ENCODE results near the gene UBE2J2. TPM values are rescaled to one million over a fixed set of nuclear protein-coding genes. Genes with fewer than 3 reads are reported as not detected.

UBE2J2 gene
- total and polyA plus RNA-seq, 2 of the 13 experiments (the other 11 are each of a cell fraction or from before 2014, with no cell fraction given), result 25.4 to 29.4 TPM

DNA sequence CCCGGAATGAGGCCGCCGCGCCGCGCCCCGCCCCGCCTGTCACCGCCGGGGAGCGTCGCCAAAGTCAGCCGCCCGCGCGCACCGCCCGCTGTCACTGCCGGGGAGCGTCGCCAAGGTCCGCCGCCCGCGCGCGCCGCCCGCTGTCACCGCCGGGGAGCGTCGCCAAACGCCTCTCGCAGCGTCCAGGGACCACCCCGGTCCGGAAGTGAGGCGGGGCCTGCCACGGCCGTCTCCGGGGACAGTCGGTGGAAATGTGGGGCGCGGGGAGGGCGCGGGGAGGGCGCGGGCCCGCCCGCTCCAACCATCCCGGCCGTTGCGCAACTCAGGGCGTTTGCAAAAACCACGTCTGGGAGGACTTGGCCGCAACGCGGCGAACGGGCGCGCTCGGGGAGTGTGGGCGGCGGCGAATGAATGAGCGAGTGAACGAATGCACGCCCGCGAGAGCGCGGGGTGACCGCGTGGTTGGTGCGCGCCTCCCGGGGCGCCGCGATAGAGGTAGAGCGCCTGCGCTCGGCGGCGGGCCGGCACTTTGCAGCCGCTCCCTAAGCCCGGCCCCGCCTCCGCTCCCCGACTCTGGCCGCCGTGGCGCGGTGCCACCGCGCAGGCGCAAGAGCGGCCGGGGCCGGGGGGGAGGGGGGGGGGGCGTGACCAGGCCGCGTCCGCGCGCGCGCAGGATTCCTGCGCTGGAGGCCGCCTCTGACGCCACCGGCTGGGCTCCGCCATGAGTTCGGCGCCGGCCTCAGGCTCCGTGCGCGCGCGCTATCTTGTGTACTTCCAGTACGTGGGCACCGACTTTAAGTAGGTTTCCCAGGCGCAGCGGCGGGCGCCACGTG is 34.5 kb upstream of the UBE2J2 start, which contains the start of the genes ACAP3 and PUSL1 (continued):
- TF ChIP-seq, protein P1, sequence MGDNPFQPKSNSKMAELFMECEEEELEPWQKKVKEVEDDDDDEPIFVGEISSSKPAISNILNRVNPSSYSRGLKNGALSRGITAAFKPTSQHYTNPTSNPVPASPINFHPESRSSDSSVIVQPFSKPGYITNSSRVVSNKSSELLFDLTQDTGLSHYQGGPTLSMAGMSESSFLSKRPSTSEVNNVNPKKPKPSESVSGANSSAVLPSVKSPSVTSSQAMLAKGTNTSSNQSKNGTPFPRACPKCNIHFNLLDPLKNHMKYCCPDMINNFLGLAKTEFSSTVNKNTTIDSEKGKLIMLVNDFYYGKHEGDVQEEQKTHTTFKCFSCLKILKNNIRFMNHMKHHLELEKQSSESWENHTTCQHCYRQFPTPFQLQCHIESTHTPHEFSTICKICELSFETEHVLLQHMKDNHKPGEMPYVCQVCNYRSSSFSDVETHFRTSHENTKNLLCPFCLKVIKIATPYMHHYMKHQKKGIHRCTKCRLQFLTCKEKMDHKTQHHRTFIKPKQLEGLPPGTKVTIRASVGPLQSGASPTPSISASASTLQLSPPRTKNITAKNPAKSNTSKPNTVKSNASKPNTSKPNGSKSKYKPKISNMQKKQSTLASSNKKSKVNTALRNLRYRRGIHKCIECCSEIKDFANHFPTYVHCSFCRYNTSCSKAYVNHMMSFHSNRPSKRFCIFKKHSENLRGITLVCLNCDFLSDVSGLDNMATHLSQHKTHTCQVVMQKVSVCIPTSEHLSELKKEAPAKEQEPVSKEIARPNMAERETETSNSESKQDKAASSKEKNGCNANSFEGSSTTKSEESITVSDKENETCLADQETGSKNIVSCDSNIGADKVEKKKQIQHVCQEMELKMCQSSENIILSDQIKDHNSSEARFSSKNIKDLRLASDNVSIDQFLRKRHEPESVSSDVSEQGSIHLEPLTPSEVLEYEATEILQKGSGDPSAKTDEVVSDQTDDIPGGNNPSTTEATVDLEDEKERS (CRISPR knock-in tag; IDR thresholded peaks at IDR 0.05), result no peak
- TF ChIP-seq, protein P2, sequence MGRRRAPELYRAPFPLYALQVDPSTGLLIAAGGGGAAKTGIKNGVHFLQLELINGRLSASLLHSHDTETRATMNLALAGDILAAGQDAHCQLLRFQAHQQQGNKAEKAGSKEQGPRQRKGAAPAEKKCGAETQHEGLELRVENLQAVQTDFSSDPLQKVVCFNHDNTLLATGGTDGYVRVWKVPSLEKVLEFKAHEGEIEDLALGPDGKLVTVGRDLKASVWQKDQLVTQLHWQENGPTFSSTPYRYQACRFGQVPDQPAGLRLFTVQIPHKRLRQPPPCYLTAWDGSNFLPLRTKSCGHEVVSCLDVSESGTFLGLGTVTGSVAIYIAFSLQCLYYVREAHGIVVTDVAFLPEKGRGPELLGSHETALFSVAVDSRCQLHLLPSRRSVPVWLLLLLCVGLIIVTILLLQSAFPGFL (CRISPR knock-in tag; IDR thresholded peaks at IDR 0.05), result no peak
- TF ChIP-seq, protein P3, sequence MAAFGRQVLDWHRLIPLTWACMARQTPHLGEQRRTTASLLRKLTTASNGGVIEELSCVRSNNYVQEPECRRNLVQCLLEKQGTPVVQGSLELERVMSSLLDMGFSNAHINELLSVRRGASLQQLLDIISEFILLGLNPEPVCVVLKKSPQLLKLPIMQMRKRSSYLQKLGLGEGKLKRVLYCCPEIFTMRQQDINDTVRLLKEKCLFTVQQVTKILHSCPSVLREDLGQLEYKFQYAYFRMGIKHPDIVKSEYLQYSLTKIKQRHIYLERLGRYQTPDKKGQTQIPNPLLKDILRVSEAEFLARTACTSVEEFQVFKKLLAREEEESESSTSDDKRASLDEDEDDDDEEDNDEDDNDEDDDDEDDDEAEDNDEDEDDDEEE (CRISPR knock-in tag; IDR thresholded peaks at IDR 0.05), result no peak; the same call in 1 of the 2 replicates
- TF ChIP-seq, protein P4, sequence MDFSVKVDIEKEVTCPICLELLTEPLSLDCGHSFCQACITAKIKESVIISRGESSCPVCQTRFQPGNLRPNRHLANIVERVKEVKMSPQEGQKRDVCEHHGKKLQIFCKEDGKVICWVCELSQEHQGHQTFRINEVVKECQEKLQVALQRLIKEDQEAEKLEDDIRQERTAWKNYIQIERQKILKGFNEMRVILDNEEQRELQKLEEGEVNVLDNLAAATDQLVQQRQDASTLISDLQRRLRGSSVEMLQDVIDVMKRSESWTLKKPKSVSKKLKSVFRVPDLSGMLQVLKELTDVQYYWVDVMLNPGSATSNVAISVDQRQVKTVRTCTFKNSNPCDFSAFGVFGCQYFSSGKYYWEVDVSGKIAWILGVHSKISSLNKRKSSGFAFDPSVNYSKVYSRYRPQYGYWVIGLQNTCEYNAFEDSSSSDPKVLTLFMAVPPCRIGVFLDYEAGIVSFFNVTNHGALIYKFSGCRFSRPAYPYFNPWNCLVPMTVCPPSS (IDR thresholded peaks at IDR 0.05), result no peak
- TF ChIP-seq, protein P5, sequence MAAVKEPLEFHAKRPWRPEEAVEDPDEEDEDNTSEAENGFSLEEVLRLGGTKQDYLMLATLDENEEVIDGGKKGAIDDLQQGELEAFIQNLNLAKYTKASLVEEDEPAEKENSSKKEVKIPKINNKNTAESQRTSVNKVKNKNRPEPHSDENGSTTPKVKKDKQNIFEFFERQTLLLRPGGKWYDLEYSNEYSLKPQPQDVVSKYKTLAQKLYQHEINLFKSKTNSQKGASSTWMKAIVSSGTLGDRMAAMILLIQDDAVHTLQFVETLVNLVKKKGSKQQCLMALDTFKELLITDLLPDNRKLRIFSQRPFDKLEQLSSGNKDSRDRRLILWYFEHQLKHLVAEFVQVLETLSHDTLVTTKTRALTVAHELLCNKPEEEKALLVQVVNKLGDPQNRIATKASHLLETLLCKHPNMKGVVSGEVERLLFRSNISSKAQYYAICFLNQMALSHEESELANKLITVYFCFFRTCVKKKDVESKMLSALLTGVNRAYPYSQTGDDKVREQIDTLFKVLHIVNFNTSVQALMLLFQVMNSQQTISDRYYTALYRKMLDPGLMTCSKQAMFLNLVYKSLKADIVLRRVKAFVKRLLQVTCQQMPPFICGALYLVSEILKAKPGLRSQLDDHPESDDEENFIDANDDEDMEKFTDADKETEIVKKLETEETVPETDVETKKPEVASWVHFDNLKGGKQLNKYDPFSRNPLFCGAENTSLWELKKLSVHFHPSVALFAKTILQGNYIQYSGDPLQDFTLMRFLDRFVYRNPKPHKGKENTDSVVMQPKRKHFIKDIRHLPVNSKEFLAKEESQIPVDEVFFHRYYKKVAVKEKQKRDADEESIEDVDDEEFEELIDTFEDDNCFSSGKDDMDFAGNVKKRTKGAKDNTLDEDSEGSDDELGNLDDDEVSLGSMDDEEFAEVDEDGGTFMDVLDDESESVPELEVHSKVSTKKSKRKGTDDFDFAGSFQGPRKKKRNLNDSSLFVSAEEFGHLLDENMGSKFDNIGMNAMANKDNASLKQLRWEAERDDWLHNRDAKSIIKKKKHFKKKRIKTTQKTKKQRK (IDR thresholded peaks at IDR 0.05; ENCODE audit: low read length), result no peak
- TF ChIP-seq ISX (CRISPR knock-in tag; conservative IDR thresholded peaks at IDR 0.05), result no peak
- TF ChIP-seq, protein P6, sequence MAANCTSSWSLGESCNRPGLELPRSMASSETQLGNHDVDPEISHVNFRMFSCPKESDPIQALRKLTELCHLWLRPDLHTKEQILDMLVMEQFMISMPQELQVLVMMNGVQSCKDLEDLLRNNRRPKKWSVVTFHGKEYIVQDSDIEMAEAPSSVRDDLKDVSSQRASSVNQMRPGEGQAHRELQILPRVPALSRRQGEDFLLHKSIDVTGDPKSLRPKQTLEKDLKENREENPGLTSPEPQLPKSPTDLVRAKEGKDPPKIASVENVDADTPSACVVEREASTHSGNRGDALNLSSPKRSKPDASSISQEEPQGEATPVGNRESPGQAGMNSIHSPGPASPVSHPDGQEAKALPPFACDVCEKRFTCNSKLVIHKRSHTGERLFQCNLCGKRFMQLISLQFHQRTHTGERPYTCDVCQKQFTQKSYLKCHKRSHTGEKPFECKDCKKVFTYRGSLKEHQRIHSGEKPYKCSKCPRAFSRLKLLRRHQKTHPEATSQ (CRISPR knock-in tag; IDR thresholded peaks at IDR 0.05; ENCODE audit: borderline replicate concordance), result no peak
- TF ChIP-seq, protein P7, sequence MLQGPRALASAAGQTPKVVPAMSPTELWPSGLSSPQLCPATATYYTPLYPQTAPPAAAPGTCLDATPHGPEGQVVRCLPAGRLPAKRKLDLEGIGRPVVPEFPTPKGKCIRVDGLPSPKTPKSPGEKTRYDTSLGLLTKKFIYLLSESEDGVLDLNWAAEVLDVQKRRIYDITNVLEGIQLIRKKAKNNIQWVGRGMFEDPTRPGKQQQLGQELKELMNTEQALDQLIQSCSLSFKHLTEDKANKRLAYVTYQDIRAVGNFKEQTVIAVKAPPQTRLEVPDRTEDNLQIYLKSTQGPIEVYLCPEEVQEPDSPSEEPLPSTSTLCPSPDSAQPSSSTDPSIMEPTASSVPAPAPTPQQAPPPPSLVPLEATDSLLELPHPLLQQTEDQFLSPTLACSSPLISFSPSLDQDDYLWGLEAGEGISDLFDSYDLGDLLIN (CRISPR knock-in tag; IDR thresholded peaks at IDR 0.05; ENCODE audit: borderline replicate concordance), result peak; percentile 59; the same call in 1 of the 2 replicates
- peak; percentile 11; the same call in 1 of the 2 replicates for TF ChIP-seq PITX1 (CRISPR knock-in tag; IDR thresholded peaks at IDR 0.05)
- TF ChIP-seq, protein P8, sequence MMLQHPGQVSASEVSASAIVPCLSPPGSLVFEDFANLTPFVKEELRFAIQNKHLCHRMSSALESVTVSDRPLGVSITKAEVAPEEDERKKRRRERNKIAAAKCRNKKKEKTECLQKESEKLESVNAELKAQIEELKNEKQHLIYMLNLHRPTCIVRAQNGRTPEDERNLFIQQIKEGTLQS (CRISPR knock-in tag; IDR thresholded peaks at IDR 0.05), result no peak
- TF ChIP-seq GPN1 (CRISPR knock-in tag; IDR thresholded peaks at IDR 0.05; ENCODE audit: borderline replicate concordance), result no peak; the same call in 1 of the 2 replicates
- TF ChIP-seq MTF2 (CRISPR knock-in tag; IDR thresholded peaks at IDR 0.05; ENCODE audit: borderline replicate concordance), result no peak
- no peak for TF ChIP-seq MBNL3 (CRISPR knock-in tag; conservative IDR thresholded peaks at IDR 0.05)

All from HepG2 (cell line).